Keratinocyte (primary cell): ENCODE results near the gene MYRFL. TPM values are rescaled to one million over a fixed set of nuclear protein-coding genes. Genes with fewer than 3 reads are reported as not detected.
"Not testable (repeated sequence)": the region's sequence is repeated elsewhere in the genome, so short reads cannot be mapped to it uniquely, and the experiment has no call there.

Experiments
- DNase-seq: peaks from one replicate; pipeline ENCODE4 v3.0.0-alpha.2; 2011; ENCODE audit warnings: low read depth, missing footprints, low spot score
- FAIRE-seq: peaks from 2 replicates; lab custom pipeline; 2011; peaks lifted over from hg19 to GRCh38; lab: Jason Lieb, UNC
- H2AFZ ChIP-seq: 2 replicates; pipeline ENCODE4 v1.6.0; 2012; ENCODE audit warnings: low read length, control low read depth, inconsistent platforms; ENCODE audit not compliant: control insufficient read depth
- H3K27ac ChIP-seq: 2 replicates; pipeline ENCODE4 v1.5.1; 2011; ENCODE audit warnings: low read length; ENCODE audit not compliant: control insufficient read depth, insufficient read depth
- H3K27me3 ChIP-seq: 3 replicates; pipeline ENCODE4 v1.6.0; 2011; ENCODE audit warnings: low read length; ENCODE audit not compliant: control insufficient read depth, insufficient read depth; ENCODE audit errors: extremely low read depth
- H3K36me3 ChIP-seq, 2 experiments: 2 replicates in 1 of 2; 3 replicates in 1 of 2; pipeline ENCODE4 v1.5.1; 2011; ENCODE audit warnings: low read length in 2 of 2, mild to moderate bottlenecking in 1 of 2; ENCODE audit not compliant: control insufficient read depth in 2 of 2, insufficient read depth in 2 of 2; ENCODE audit errors: extremely low read depth in 1 of 2
- H3K4me1 ChIP-seq: 3 replicates; pipeline ENCODE4 v1.5.1; 2011; ENCODE audit warnings: low read length; ENCODE audit not compliant: control insufficient read depth, insufficient read depth; ENCODE audit errors: extremely low read depth
- H3K4me2 ChIP-seq: 3 replicates; pipeline ENCODE4 v1.6.0; 2011; ENCODE audit warnings: low read depth, low read length; ENCODE audit not compliant: control insufficient read depth, insufficient read depth; ENCODE audit errors: extremely low read depth
- H3K4me3 ChIP-seq, 3 experiments: fragments of 200-600 bp in 1 of 3; sonication (generic) in 1 of 3; 2 replicates in 2 of 3; 3 replicates in 1 of 3; pipeline ENCODE4 v1.5.1; 2011 to 2016; ENCODE audit warnings: low read length in 3 of 3, mild to moderate bottlenecking in 3 of 3, control low read depth in 2 of 3, inconsistent platforms in 1 of 3, low read depth in 1 of 3, mixed read lengths in 1 of 3, mixed run types in 1 of 3, moderate library complexity in 1 of 3; ENCODE audit not compliant: control insufficient read depth in 2 of 3, insufficient read depth in 2 of 3; ENCODE audit errors: extremely low read depth in 1 of 3
- H3K79me2 ChIP-seq: 2 replicates; pipeline ENCODE4 v1.6.0; 2012; ENCODE audit warnings: low read length; ENCODE audit not compliant: control insufficient read depth, insufficient read depth
- H3K9ac ChIP-seq: 3 replicates; pipeline ENCODE4 v1.6.0; 2011; ENCODE audit warnings: low read length; ENCODE audit not compliant: control insufficient read depth, insufficient read depth; ENCODE audit errors: extremely low read depth
- H3K9me1 ChIP-seq: 3 replicates; pipeline ENCODE4 v1.6.0; 2011; ENCODE audit warnings: low read length; ENCODE audit not compliant: control insufficient read depth, insufficient read depth; ENCODE audit errors: extremely low read depth
- H3K9me3 ChIP-seq: 2 replicates; pipeline ENCODE4 v1.5.1; 2012; ENCODE audit warnings: low read depth, low read length; ENCODE audit not compliant: control insufficient read depth
- H4K20me1 ChIP-seq: 3 replicates; pipeline ENCODE4 v1.6.0; 2011; ENCODE audit warnings: low read length; ENCODE audit not compliant: control insufficient read depth, insufficient read depth; ENCODE audit errors: extremely low read depth
- EZH2 ChIP-seq: IDR thresholded peaks from one replicate; pipeline ENCODE4 v1.6.1; 2012; ENCODE audit warnings: inconsistent platforms, mild to moderate bottlenecking, low read length, moderate library complexity
- dilution Hi-C: fragments of 300-500 bp; cut with MboI; formaldehyde crosslinking; loops from one replicate; pipeline ENCODE4 v1.7.0; 2020; ENCODE audit warnings: low sequenced_read_pairs; ENCODE audit not compliant: extremely low pct_ligation_motif_present
- polyA plus RNA-seq, 5 experiments: library from polyadenylated mRNA; depleted of rRNA in 3 of 5; stranded (reverse) in 3 of 5; stranded (forward) in 1 of 5; unstranded in 1 of 5; fragments of >200 nt; gene quantifications; 1 replicate in 1 of 5; 2 replicates in 3 of 5; 3 replicates in 1 of 5; pipeline versions ENCODE4 v1.2.1 to v1.2.3, GENCODE V29; 2011 to 2012; ENCODE audit warnings: missing spikeins in 2 of 5, low read depth in 1 of 5, low replicate concordance in 1 of 5
- TF ChIP-seq, protein P1 (sequence below), 3 experiments: IDR thresholded peaks in 1 of 3; conservative IDR thresholded peaks in 1 of 3; optimal IDR thresholded peaks in 1 of 3; 2 replicates in 2 of 3; 3 replicates in 1 of 3; pipeline versions ENCODE3 to v1.5.1; 2011; ENCODE audit warnings: low read length in 3 of 3, mild to moderate bottlenecking in 3 of 3, moderate library complexity in 2 of 3, control low read depth in 1 of 3, inconsistent platforms in 1 of 3; ENCODE audit not compliant: insufficient read depth in 2 of 3; ENCODE audit errors: extremely low read depth in 1 of 3

MYRFL gene
- polyA plus RNA-seq, 1 donor (not counting 4 experiments of a cell fraction or from before 2014, with no cell fraction given), result 0.39 TPM

DNA sequence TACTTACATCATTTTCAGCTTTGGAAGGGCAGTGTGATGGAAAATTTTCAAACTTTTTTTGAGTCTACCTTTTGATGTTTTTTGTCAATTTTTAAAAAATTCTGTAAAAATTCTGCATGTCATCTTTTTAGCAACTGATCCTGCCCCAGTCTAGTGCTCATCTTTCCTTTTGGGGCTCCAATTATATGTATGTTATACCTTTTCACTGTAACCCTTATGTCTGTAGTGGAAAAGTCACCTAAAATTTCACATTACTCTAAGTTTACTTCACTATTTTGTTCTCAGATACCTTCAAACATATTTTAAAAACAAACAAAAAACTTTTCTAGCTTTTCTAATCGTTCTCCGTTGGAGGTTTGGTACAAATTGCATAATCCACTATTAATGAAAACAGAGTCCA is 32.5 kb upstream of the MYRFL start:
- Histone ChIP-seq H3K4me1 (no peaks in the 10 kb centered on the region), H3K9me1 (no peaks in the 10 kb centered on the region), H4K20me1 (no peaks in the 10 kb centered on the region), H3K27ac (no peak overlapping the region), H2AFZ (no peak overlapping the region), H3K9me3 (no peaks in the 10 kb centered on the region), H3K9ac (no peak overlapping the region), H3K79me2 (no peaks in the 10 kb centered on the region), H3K4me2 (no peak overlapping the region), H3K36me3 (no peaks in the 10 kb centered on the region), H3K27me3 (no peaks in the 10 kb centered on the region), H3K4me3 (no peak overlapping the region)
- FAIRE-seq (no peak), DNase-seq (no peak)
- TF ChIP-seq, protein P1, sequence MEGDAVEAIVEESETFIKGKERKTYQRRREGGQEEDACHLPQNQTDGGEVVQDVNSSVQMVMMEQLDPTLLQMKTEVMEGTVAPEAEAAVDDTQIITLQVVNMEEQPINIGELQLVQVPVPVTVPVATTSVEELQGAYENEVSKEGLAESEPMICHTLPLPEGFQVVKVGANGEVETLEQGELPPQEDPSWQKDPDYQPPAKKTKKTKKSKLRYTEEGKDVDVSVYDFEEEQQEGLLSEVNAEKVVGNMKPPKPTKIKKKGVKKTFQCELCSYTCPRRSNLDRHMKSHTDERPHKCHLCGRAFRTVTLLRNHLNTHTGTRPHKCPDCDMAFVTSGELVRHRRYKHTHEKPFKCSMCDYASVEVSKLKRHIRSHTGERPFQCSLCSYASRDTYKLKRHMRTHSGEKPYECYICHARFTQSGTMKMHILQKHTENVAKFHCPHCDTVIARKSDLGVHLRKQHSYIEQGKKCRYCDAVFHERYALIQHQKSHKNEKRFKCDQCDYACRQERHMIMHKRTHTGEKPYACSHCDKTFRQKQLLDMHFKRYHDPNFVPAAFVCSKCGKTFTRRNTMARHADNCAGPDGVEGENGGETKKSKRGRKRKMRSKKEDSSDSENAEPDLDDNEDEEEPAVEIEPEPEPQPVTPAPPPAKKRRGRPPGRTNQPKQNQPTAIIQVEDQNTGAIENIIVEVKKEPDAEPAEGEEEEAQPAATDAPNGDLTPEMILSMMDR (optimal IDR thresholded peaks at IDR 0.05 in 1 of 3, IDR thresholded peaks at IDR 0.05 in 1 of 3, conservative IDR thresholded peaks at IDR 0.05 in 1 of 3; ENCODE audit: extremely low read depth in 1 of 3, insufficient read depth in 2 of 3, low read length in 3 of 3), result no peak
- TF ChIP-seq EZH2, result no peak
- dilution Hi-C loops, result no loop called here

DNA sequence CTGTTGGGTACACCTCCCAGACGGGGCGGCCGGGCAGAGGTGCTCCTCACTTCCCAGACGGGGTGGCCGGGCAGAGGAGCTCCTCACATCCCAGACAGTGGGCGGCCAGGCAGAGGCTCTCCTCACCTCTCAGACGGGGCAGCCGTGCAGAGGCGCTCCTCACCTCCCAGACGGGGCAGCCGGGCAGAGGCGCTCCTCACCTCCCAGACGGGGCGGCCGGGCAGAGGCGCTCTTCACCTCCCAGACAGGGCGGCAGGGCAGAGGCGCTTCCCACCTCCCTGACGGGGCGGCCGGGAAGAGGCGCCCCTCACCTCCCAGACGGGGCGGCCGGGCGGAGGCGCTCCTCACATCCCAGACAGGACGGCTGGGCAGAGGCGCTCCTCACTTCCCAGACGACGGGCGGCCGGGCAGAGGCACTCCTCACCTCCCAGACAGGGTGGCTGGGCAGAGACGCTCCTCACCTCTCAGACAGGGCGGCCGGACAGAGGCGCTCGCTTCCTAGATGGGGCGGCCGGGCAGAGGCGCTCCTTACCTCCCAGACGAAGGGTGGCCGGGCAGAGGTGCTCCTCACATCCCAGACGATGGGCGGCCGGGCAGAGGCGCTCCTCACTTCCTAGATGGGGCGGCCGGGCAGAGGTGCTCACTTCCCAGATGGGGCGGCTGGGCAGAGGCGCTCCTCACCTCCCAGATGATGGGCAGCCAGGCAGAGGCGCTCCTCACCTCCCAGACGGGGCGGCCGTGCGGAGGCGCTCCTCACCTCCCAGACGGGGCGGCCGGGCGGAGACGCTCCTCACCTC is 17.7 kb upstream of the MYRFL start:
- H3K4me1 ChIP-seq, H3K9me3 ChIP-seq, H4K20me1 ChIP-seq, H3K27ac ChIP-seq, DNase-seq, H3K36me3 ChIP-seq, H3K79me2 ChIP-seq, H3K4me3 ChIP-seq, H3K9ac ChIP-seq, H3K4me2 ChIP-seq, H3K27me3 ChIP-seq, H3K9me1 ChIP-seq, H2AFZ ChIP-seq, FAIRE-seq, dilution Hi-C loops: not testable (repeated sequence)
